Suprapubic skin (tissue), 3 donors: ENCODE results near the gene HADHB.

Experiments used
- CTCF ChIP-seq, 2 donors: fragments of 200-600 bp in 1 of 2; fragments of 450-650 bp in 1 of 2; sonication (generic) in 1 of 2; IDR thresholded peaks; one replicate each; pipeline ENCODE4 v1.5.1; 2016 to 2019; ENCODE audit warnings: antibody characterized with exemption in 2 of 2, mild to moderate bottlenecking in 1 of 2, moderate library complexity in 1 of 2
- POLR2A ChIP-seq, 2 donors: fragments of 450-650 bp; IDR thresholded peaks; one replicate each; pipeline ENCODE4 v1.6.1; 2017; ENCODE audit warnings: antibody characterized with exemption in 2 of 2, mild to moderate bottlenecking in 2 of 2, moderate library complexity in 2 of 2

DNA sequence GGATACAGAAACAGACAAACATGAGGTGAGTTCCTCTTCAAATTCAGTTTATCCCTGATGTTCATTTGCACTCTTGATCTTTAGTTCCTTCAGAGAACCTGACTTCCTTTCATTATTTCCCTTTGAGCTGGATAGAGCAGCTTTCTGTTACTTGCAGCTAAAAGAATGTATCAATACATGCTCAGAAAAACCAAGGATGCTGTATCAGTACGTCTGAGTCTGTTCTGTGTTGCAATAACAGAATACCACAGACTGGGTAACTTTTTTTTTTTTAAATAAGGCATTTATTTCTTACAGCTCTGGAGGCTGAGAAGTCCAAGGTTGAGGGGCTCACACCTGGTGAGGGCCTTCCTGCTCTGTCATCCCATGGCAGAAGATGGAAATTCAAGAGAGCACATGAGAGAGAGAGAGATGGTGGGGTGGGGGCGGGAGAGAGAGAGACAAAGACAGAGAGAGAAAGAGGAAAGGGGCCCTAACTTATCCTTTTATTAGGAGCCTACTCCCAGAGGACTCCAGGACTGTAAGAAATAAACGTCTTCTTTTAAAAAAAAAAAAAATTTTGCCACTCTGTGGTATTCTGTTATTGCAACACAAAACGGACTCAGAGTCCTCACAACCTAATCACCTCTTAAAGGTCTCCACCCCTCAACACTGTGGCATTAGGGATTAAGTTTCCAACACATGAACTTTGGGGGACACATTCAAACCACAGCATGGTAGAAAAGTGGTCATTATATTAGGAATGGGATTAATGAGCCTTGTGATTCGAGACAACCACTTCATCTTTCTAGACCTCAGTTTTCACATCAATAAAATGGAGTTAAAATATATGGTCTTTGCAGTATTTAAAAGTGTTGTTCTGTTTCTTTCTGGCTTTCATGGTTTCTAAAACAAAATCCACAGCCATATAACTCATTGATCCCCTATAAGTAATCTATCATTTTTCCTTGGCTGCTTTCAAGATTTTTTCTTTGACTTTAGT, 82.8 kb downstream of the HADHB start:
- TF ChIP-seq POLR2A (IDR thresholded peaks at IDR 0.05): no peak
- no peak for TF ChIP-seq CTCF (IDR thresholded peaks at IDR 0.05)
